ENCODE results near the gene GRAMD2A. TPM values are rescaled to one million over a fixed set of nuclear protein-coding genes. Genes with fewer than 3 reads are reported as not detected.

Gene GRAMD2A
- total and polyA plus RNA-seq, 5 experiments from 2014 or later: not detected

DNA sequence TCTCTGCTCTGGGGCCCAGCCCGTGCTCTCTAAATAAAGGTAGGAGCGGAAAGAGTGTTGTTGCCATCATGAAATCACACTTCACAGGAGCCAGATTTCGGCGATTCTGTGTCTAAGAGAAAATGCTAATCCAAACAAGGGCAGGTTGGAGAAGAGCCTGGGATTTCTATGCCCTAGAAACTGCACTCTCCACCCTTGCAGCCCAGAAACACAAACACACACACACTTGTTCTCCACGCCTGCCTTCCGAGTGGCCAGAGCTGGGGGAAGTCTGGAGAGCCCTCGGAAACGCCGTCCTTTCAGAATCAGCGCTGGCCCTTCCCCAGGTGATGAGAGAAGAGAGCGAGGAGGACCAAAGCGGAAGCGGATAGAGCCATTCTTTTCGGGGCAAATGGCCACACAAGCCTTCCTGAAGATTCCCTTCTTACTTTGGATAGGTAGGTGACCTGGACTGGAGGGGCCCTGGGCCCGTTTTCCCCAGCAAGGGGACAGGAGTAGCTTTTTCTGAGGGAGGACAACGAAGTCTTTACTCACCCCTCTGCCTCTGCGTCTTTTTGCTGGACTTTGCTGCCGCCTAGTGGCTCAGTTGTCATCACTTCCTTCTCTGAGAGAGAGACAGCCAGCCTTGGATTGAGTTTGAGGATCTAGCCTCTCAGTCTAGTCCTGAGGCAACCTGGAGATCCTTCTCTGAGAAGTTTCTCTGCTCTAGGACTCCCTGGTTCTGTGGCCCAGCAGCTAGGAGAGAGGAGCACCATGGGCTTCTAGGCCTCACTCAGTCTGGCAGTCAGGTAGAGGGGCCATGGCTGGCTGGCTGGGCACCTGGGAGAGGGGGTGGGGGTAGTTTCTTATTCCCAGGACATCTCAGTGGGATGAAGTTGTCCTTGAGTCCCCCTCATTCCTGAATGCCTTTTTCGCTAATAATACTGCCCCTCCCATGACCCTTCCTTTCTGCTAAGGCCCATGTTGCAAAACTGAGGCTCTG lies 41.7 kb downstream of the GRAMD2A start:
- H3K4me1 Mint-ChIP-seq: peaks cover 2 to 9% (median 7%) of the 10 kb centered on the region in 4 donors
- POLR2A ChIA-PET: interaction anchor here (1.1 kb wide), 1 partner anchor 412 kb away, joined by 8 read pairs; no protein-coding TSS in a partner anchor
- H3K27me3 Mint-ChIP-seq: peaks cover 0 to 5% (median 3%) of the 10 kb centered on the region in 5 donors
- peak overlapping the region in 2 of 10 donors; percentile 28 to 76 for H3K27ac Mint-ChIP-seq
- H3K4me3 Mint-ChIP-seq: peak overlapping the region; percentile 74 to 89 (median 83)
- no peaks in the 10 kb centered on the region for H3K9me3 Mint-ChIP-seq
- H3K36me3 Mint-ChIP-seq: no peaks in the 10 kb centered on the region
- peak; percentile 56 to 88 (median 76) for DNase-seq
- peak; percentile 81 to 91 for ATAC-seq

DNA sequence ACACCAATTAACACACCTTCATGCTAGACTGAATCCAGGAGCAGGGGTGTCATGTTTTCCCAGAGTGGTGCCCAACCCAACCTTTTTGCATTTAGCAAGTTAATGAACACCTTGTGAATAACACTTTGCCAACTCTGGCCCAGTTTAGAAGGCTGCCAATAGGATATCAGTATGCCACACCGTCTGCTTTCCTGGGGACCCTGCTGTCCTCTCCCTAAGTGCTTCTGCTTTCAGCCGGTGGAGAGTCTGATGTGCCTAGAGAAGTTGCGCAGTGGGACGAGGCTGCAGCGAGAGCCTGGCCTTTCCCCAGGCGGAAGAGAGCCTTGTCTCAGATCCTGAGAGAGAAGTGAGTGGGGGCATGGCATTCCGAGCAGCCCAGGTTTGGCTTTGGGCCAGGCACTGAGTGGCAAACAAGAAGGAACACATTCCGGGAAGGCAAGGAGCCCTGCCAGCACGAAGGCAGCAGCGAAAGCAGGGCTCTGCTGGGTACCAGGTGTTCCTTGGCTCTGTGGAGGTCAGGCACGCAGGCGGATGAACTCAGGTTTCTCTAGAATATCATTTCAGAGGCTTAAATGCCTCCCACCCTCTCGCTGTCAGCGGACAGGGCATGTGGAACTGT lies 42.5 kb downstream of the GRAMD2A start:
- POLR2A ChIA-PET: interaction anchor here (1.1 kb wide), 1 partner anchor 411 kb away, joined by 8 read pairs; no protein-coding TSS in a partner anchor
- Mint-ChIP-seq H3K27ac (peak overlapping the region in 1 of 10 donors; percentile 32), H3K36me3 (no peaks in the 10 kb centered on the region), H3K27me3 (peaks cover 0 to 5% (median 3%) of the 10 kb centered on the region in 5 donors), H3K9me3 (no peaks in the 10 kb centered on the region), H3K4me3 (peak overlapping the region; percentile 29 to 89 (median 81)), H3K4me1 (peaks cover 2 to 9% (median 7%) of the 10 kb centered on the region in 4 donors)
- DNase-seq (no peak), ATAC-seq (no peak)

DNA sequence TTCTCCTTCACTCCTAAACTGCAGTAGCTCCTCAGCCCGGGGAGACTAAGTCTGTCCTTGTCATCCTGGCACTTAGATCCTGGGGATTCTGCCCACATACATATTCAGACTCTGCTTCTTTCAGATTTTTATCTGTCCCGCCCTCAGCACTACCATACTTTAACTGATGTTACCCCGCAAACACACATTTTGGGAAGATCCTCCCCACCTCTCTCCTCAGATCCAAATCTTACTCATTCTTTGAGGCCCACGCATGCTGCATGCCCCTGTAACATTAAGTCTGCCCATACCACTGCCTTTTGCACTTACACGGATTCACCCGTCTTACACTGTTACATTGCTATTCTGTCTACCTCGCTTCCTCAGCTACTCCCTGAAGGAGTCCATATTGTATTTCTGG lies 43.3 kb downstream of the GRAMD2A start:
- H3K27me3 Mint-ChIP-seq: peaks cover 0 to 5% (median 3%) of the 10 kb centered on the region in 5 donors
- DNase-seq: no peak
- POLR2A ChIA-PET: no interaction called here

DNA sequence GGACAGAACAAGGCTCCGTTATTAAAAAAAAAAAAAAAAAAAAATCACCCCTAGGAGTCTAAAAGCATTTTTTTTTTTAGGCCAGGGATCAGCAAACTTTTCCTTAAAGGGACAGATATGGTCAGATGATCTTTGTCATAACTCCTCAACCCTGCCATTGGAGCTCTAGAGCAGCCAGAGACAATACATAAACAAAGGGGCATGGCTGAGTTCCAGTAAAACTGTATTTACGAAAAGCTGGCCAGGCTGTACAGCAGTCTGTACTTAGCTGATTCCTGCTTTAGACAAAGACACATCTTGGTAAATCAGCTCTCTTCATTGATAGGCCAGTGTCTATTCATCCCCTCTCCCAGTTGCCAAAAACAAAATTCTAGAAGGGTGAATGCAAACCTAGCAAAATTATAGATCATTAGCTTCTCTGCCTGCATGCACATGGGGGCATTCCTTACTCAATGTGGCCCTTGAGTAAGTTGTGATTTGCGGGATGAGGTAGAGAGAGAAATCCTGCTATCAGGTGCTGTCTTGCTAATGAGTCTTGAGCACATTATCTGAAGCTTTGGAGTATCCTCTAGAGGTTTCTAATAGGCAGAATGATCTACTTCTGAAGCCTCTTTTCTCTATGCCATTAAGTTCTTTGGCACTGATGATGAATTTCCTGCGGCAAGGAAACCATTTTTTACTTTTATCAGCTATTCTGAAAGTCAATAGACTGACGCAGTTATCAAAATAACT lies 44.2 kb downstream of the GRAMD2A start:
- ATAC-seq: no peak
- Mint-ChIP-seq H3K4me3 (no peak overlapping the region), H3K36me3 (no peaks in the 10 kb centered on the region), H3K4me1 (peaks cover 2 to 9% (median 7%) of the 10 kb centered on the region in 4 donors), H3K27me3 (peaks cover 0 to 3% (median 2%) of the 10 kb centered on the region in 5 donors), H3K9me3 (no peaks in the 10 kb centered on the region), H3K27ac (no peak overlapping the region)
- POLR2A ChIA-PET: no interaction called here
- DNase-seq: no peak

More for the DNA sequence above, 43.3 kb downstream of the GRAMD2A start:
- ATAC-seq: no peak
- H3K9me3 Mint-ChIP-seq: no peaks in the 10 kb centered on the region
- H3K4me1 Mint-ChIP-seq: peaks cover 2 to 9% (median 7%) of the 10 kb centered on the region in 4 donors
- H3K36me3 Mint-ChIP-seq: no peaks in the 10 kb centered on the region
- no peak overlapping the region for H3K4me3 Mint-ChIP-seq
- no peak overlapping the region for H3K27ac Mint-ChIP-seq

DNA sequence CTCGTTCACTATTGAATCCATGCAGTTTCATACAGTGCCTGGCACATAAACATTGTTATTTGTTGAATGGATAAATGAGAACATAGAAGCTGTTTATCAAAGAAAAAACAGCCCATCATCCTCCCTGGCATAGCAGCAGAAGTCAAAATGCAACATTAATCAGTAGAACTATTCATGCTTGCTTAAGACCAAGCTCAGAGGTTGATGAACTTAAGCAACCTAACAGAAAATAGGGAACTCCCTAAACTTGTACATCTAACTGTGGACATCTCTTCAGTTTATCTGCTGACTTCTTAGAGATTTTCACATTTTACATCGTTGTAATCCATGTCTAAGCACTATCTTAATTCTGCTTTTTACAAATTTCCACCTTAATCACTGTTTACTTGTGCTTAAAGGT lies 50.2 kb downstream of the GRAMD2A start:
- ATAC-seq: no peak
- Mint-ChIP-seq H3K27me3 (peaks cover 0 to 12% (median 0%) of the 10 kb centered on the region in 5 donors), H3K4me1 (no peaks in the 10 kb centered on the region), H3K4me3 (no peak overlapping the region), H3K36me3 (no peaks in the 10 kb centered on the region), H3K27ac (no peak overlapping the region), H3K9me3 (no peaks in the 10 kb centered on the region)
- no peak for DNase-seq
- POLR2A ChIA-PET: no interaction called here

DNA sequence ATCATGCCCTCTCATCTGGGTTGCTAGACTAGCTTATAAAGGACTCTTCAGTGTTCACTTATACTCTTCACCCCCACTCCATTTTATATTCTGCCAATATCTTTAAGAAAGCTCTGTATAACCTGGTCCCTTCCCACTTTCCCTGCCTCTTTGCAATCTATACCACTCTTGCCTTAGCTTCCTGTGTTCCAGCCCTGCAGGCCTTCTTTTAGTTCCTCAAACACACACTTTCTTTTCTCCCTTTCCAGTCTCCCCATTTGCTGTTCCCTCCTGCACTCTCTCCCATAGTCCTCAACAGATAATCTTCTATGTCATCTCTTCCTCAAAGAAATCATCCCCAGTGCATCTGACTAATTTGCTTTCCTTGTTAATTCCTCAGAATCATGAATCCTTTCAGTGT lies 50.7 kb downstream of the GRAMD2A start:
- POLR2A ChIA-PET: no interaction called here
- ATAC-seq: no peak
- no peaks in the 10 kb centered on the region for H3K36me3 Mint-ChIP-seq
- H3K9me3 Mint-ChIP-seq: no peaks in the 10 kb centered on the region
- peaks cover 0 to 12% (median 0%) of the 10 kb centered on the region in 5 donors for H3K27me3 Mint-ChIP-seq
- no peak overlapping the region for H3K27ac Mint-ChIP-seq
- no peak overlapping the region for H3K4me3 Mint-ChIP-seq
- H3K4me1 Mint-ChIP-seq: no peaks in the 10 kb centered on the region
- no peak for DNase-seq

DNA sequence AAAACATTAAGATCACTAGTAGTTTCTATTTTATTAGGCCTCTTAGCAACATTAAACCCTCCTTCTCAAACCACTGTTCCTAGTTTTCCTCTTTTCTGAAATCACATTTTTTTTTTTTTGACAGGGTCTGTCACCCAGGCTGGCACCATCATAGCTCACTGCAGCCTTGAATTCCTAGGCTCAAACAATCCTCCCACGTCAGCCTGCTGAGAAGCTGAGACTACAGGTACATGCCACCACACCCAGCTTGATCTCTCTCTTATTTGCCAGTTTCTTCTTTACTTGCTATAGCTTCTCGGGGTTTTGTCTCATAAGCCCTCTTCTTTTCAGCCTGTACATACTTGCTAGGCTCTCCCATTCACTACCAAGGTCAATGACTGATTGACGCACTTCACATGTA lies 51.4 kb downstream of the GRAMD2A start:
- no peak overlapping the region for H3K27ac Mint-ChIP-seq
- peaks cover 0 to 12% (median 0%) of the 10 kb centered on the region in 5 donors for H3K27me3 Mint-ChIP-seq
- no peak for ATAC-seq
- H3K9me3 Mint-ChIP-seq: no peaks in the 10 kb centered on the region
- H3K4me3 Mint-ChIP-seq: no peak overlapping the region
- H3K36me3 Mint-ChIP-seq: no peaks in the 10 kb centered on the region
- DNase-seq: no peak
- H3K4me1 Mint-ChIP-seq: peaks cover 0 to 4% (median 0%) of the 10 kb centered on the region in 4 donors
- POLR2A ChIA-PET: interaction anchor here (0.7 kb wide), 1 partner anchor 230 kb away, joined by 4 read pairs; no protein-coding TSS in a partner anchor

DNA sequence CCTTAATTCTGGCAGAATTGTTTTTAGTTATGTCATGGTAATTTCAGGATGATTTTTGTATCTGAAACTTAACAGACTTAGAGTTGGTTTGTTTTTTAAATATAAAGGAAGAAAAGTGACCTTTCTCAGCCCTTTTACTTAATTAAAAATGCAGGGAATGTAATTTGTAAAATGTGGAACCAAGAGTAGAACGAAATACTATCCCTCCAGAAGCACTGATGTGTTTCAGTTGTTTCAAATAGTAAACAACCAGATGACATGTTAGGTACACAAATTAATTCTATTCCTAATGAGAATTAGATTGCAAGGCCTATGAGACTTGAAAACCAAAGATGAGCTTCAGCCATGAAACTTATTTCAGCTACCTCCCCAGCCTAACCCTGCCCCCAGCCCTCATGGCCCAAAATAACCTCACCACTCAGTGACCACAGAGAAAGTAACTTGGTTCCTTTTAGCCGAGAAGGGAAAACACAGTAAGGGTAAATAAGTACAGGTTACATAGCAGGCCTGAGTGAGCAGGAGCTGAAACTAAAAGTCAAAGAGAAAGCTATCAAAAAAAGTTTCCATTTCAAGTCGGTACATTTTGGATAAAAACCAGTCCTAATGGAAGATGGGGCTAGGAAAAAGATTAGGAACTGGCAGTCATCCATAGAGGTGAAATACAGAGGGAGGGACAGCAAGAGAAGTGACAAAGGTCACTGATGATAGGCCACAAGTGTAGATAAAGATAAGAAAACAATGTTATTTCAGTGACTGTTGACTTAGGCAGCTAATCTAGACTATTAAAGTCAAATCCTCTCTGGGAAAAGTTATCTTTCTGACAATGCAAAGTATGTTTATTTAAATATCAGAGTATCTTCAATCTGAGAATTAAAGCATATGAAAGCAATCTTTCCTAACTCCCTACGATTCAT lies 56.2 kb downstream of the GRAMD2A start:
- POLR2A ChIA-PET: no interaction called here
- ATAC-seq: no peak
- Mint-ChIP-seq H3K4me1 (peaks cover 0 to 6% (median 0%) of the 10 kb centered on the region in 4 donors), H3K27ac (no peak overlapping the region), H3K9me3 (no peaks in the 10 kb centered on the region), H3K27me3 (peaks cover 0 to 3% (median 0%) of the 10 kb centered on the region in 5 donors), H3K4me3 (no peak overlapping the region), H3K36me3 (no peaks in the 10 kb centered on the region)
- DNase-seq: no peak

DNA sequence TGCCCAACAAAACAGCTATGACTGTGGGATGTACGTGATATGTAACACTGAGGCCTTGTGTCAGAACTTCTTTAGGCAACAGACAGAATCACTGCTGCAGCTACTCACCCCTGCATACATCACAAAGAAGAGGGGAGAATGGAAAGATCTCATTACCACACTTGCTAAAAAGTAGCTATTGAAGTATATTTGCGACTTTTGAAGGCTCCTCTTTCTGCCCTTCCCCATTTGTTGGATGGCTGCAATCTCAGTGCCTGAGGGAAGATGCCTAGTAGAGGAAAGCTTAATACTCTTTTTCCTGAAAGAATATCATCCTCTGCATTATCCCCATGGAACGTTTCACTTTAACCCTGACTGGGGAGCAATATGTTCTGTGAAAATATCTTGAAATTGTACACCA lies 57.5 kb downstream of the GRAMD2A start:
- POLR2A ChIA-PET: interaction anchor here (0.5 kb wide), 1 partner anchor 150 kb away, joined by 5 read pairs; no protein-coding TSS in a partner anchor
- Mint-ChIP-seq H3K4me3 (no peak overlapping the region), H3K9me3 (no peaks in the 10 kb centered on the region), H3K27me3 (no peaks in the 10 kb centered on the region), H3K36me3 (no peaks in the 10 kb centered on the region), H3K4me1 (peaks cover 0 to 6% (median 0%) of the 10 kb centered on the region in 4 donors), H3K27ac (no peak overlapping the region)
- ATAC-seq: no peak
- DNase-seq: no peak

DNA sequence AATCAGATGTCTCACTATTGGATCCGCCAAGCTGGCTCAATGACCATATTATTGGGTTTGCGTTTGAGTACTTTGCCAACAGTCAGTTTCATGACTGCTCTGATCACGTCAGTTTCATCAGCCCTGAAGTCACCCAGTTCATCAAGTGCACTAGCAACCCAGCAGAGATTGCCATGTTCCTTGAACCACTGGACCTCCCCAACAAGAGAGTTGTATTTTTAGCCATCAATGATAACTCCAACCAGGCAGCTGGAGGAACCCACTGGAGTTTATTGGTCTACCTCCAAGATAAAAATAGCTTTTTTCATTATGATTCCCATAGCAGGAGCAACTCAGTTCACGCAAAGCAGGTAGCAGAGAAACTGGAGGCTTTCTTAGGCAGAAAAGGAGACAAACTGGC lies 57.9 kb downstream of the GRAMD2A start:
- ATAC-seq (no peak), DNase-seq (no peak)
- Mint-ChIP-seq H3K9me3 (no peaks in the 10 kb centered on the region), H3K36me3 (no peaks in the 10 kb centered on the region), H3K4me3 (no peak overlapping the region), H3K27me3 (no peaks in the 10 kb centered on the region), H3K4me1 (peaks cover 0 to 6% (median 0%) of the 10 kb centered on the region in 4 donors), H3K27ac (no peak overlapping the region)
- POLR2A ChIA-PET: interaction anchor here (0.5 kb wide), 1 partner anchor 150 kb away, joined by 5 read pairs; no protein-coding TSS in a partner anchor

DNA sequence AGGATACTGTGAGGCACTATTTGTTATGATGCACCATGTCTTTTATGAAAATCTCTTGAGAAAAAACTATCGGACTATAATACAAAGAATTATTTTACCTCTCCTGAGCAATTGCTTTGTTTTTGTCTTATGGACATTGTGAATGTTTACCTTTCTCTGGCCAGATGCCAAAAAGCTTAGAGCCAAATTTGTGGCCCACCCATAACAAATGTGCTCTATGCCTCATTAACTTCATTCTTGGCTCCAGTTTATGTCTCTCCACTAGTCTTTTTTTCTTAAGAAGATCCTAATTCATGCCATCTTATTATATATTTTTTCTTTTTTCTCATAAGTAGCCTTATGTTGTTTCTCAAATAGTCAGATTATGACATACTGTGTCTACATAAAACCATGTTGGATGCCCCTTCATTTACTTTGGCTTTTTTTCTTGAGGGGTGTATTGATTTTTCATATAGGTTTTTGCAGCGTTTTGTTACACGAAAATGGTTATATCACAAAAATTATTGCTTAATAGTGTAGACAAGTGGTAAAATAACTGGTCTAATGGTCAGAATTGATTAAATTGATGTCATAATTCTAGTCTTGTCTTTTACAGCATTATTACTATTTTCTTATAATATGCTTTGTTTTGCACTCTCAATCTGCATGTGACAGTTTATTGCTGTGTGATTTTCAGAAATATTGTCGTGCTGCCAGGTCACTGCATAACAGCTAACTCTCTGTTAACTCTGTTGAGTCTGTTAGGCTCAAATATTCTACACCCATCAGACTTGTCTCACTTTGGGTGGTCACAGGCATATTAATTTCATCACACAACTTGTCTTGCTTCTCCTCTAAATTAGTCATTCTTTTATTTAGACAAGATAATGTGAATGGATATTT lies 61.2 kb downstream of the GRAMD2A start:
- ATAC-seq (no peak), DNase-seq (no peak)
- Mint-ChIP-seq H3K4me1 (peaks cover 0 to 5% (median 0%) of the 10 kb centered on the region in 4 donors), H3K27ac (no peak overlapping the region), H3K4me3 (no peak overlapping the region), H3K9me3 (no peaks in the 10 kb centered on the region), H3K36me3 (no peaks in the 10 kb centered on the region), H3K27me3 (peaks cover 0 to 4% (median 0%) of the 10 kb centered on the region in 5 donors)
- POLR2A ChIA-PET: no interaction called here

All from naive thymus-derived CD8-positive, alpha-beta T cell (primary cell).